Bronchial epithelial cell (primary cell): Measurements from ENCODE around the gene GARIN5A. TPM values are rescaled to one million over a fixed set of nuclear protein-coding genes. Genes with fewer than 3 reads are reported as not detected.

ENCODE experiments used
- DNase-seq: peaks from one replicate; pipeline ENCODE4 v3.0.0-alpha.2; 2010; ENCODE audit warnings: low read depth
- FAIRE-seq: peaks from 2 replicates; lab custom pipeline; 2011; peaks lifted over from hg19 to GRCh38; lab: Jason Lieb, UNC
- H3K27me3 ChIP-seq: 2 replicates; pipeline ENCODE4 v1.5.1; 2011; ENCODE audit warnings: low read length; ENCODE audit not compliant: control insufficient read depth, insufficient read depth
- H3K36me3 ChIP-seq: 2 replicates; pipeline ENCODE4 v1.5.1; 2011; ENCODE audit warnings: low read length; ENCODE audit not compliant: control insufficient read depth, insufficient read depth
- H3K4me3 ChIP-seq: 2 replicates; pipeline ENCODE4 v1.5.1; 2011; ENCODE audit warnings: mild to moderate bottlenecking, low read depth, low read length, control low read depth
- total RNA-seq: library from RNA; depleted of rRNA; stranded (reverse); fragments of >200 nt; gene quantifications from 2 replicates; pipeline ENCODE4 v1.2.1, GENCODE V29; 2014
- TF ChIP-seq, protein P1 (sequence below): IDR thresholded peaks from 2 replicates; pipeline ENCODE4 v1.5.1; 2011; ENCODE audit warnings: mild to moderate bottlenecking, moderate library complexity, low read length, control low read depth, inconsistent platforms; ENCODE audit not compliant: insufficient read depth, severe bottlenecking

GARIN5A gene
- total RNA-seq, 1 donor from 2014 or later: 0.79 TPM

DNA sequence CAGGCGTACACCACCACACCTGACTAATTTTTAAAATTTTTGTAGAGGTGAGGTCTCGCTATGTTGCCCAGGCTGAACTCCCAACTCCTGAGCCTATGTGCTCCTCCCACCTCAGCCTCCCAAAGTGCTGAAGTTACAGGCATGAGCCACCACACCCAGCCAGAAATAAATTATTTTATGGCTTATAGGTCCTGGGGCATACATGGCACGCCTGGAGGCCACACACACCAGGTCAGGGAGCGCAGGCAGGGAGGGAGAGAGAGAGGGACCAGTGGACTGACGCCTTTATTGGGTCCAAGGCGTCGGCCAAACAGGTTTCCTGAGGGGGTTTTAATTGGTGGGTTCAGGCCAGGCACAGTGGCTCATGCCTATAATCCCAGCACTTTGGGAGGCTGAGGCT, 51.1 kb downstream of the GARIN5A start:
- Histone ChIP-seq H3K27me3 (no peaks in the 10 kb centered on the region), H3K36me3 (no peaks in the 10 kb centered on the region), H3K4me3 (no peak overlapping the region)
- TF ChIP-seq, protein P1, sequence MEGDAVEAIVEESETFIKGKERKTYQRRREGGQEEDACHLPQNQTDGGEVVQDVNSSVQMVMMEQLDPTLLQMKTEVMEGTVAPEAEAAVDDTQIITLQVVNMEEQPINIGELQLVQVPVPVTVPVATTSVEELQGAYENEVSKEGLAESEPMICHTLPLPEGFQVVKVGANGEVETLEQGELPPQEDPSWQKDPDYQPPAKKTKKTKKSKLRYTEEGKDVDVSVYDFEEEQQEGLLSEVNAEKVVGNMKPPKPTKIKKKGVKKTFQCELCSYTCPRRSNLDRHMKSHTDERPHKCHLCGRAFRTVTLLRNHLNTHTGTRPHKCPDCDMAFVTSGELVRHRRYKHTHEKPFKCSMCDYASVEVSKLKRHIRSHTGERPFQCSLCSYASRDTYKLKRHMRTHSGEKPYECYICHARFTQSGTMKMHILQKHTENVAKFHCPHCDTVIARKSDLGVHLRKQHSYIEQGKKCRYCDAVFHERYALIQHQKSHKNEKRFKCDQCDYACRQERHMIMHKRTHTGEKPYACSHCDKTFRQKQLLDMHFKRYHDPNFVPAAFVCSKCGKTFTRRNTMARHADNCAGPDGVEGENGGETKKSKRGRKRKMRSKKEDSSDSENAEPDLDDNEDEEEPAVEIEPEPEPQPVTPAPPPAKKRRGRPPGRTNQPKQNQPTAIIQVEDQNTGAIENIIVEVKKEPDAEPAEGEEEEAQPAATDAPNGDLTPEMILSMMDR: no peak
- FAIRE-seq (no peak), DNase-seq (no peak)

GRCh38 chr19:50423279-50424113, 53.2 kb downstream of the GARIN5A start:
- no peaks in the 10 kb centered on the region for H3K36me3 ChIP-seq
- TF ChIP-seq, protein P1: no peak
- no peak for DNase-seq
- H3K4me3 ChIP-seq: no peak overlapping the region
- FAIRE-seq: no peak
- H3K27me3 ChIP-seq: peaks cover 3% of the 10 kb centered on the region

DNA sequence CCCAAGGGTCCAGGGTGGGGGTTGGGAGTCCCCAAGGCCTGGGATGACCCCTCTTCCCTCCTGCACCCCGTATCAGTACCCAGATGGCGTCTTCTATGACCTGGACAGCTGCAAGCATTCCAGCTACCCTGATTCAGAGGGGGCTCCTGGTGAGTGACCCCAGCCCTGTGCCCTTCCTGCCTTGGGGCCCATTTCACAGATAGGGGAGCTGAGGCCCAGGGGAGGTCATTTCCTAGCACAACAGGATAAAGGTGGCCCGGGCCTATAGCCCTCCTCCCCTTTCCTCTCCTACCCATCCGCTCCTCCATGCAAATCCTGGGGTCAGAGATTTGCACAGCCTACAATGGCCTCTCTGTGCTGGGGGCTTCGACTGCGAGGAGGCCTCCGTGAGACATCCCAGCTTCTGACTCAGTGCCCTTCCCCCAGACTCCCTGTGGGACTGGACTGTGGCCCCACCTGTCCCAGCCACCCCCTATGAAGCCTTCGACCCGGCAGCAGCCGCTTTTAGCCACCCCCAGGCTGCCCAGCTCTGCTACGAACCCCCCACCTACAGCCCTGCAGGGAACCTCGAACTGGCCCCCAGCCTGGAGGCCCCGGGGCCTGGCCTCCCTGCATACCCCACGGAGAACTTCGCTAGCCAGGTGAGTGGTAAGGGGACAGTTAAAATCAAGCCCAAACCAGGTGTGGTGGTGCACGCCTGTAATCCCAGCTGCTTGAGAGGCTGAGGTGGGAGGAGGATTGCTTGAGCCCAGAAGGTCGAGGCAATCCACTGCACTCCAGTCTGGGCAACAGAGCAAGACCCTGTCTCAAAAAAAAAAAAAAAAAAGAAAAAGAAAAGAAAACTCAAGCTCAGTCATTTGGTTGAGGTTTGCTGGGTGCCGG, 54.0 kb downstream of the GARIN5A start:
- no peak overlapping the region for H3K4me3 ChIP-seq
- peaks cover 3% of the 10 kb centered on the region for H3K27me3 ChIP-seq
- TF ChIP-seq, protein P1: no peak
- H3K36me3 ChIP-seq: no peaks in the 10 kb centered on the region
- no peak for DNase-seq
- no peak for FAIRE-seq

DNA sequence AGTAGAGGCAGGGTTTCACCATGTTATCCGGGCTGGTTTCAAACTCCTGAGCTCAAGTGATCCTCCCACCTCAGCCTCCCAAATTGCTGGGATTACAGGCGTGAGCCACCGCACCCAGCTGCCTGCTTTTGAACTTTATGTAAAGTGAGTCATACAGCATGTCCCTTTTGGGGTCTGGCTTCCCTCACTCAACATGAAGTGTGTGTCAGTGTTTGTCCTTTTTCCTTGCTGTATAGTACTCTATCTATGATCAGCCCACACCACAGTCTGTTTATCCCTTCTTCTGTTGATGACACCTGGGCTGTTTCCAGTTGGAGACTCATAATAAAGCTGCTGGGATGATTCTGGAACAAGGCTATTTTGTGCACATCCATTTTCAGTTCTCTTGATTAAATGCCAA, 55.8 kb downstream of the GARIN5A start:
- DNase-seq: no peak
- Histone ChIP-seq H3K27me3 (peaks cover 3% of the 10 kb centered on the region), H3K4me3 (no peak overlapping the region), H3K36me3 (no peaks in the 10 kb centered on the region)
- no peak for FAIRE-seq
- TF ChIP-seq, protein P1: no peak

DNA sequence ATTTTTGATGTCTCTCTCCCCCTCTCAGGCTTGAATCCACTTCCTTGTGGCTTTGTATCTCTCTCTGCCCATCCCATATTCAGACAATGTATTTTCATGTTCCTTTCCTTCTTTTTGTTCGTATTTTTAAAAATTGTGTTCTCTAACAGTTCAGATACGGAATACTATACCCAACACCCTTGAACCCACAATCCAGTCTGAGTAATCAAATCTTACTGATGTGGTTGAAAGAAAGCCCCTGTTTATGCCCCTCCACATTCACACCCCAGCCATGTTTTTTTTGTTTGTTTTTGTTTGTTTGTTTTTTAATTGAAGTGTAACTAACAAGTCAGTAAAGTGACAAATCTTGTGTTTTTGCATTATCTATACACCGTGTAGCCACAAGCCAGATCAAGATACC, 56.5 kb downstream of the GARIN5A start:
- FAIRE-seq: no peak
- TF ChIP-seq, protein P1: no peak

More for the DNA sequence above, 56.5 kb downstream of the GARIN5A start:
- Histone ChIP-seq H3K36me3 (no peaks in the 10 kb centered on the region), H3K4me3 (no peak overlapping the region), H3K27me3 (peaks cover 3% of the 10 kb centered on the region)
- DNase-seq: no peak
